Endodermal cell (in vitro differentiated cells): Measurements from ENCODE around the gene DPP4. TPM values are rescaled to one million over a fixed set of nuclear protein-coding genes. Genes with fewer than 3 reads are reported as not detected.

Experiments
- DNase-seq: peaks from one replicate; pipeline ENCODE4 v3.0.0-alpha.2; 2017
- H3K27ac ChIP-seq: 2 replicates; pipeline ENCODE4 v1.5.1; 2013; ENCODE audit warnings: mild to moderate bottlenecking, low read depth, low read length, moderate library complexity
- H3K27me3 ChIP-seq: 2 replicates; pipeline ENCODE4 v1.6.1; 2013; ENCODE audit warnings: mild to moderate bottlenecking, low read length, moderate library complexity; ENCODE audit not compliant: insufficient read depth, control insufficient read depth, poor library complexity, severe bottlenecking
- H3K36me3 ChIP-seq: 2 replicates; pipeline ENCODE4 v1.7.0; 2013; ENCODE audit warnings: mild to moderate bottlenecking, low read length, moderate library complexity; ENCODE audit not compliant: control insufficient read depth, insufficient read depth
- H3K4me1 ChIP-seq: one replicate; pipeline ENCODE4 v1.7.0; 2013; ENCODE audit warnings: low read length; ENCODE audit not compliant: control insufficient read depth, insufficient read depth
- H3K4me3 ChIP-seq: 2 replicates; pipeline ENCODE4 v1.5.1; 2013; ENCODE audit warnings: mild to moderate bottlenecking, low read length, moderate library complexity
- H3K9ac ChIP-seq: 2 replicates; pipeline ENCODE4 v1.6.1; 2013; ENCODE audit warnings: mild to moderate bottlenecking, low read length, moderate library complexity; ENCODE audit not compliant: poor library complexity, severe bottlenecking; ENCODE audit errors: extremely low read depth
- H3K9me3 ChIP-seq: 2 replicates; pipeline ENCODE4 v1.6.1; 2013; ENCODE audit warnings: mild to moderate bottlenecking, low read length, moderate library complexity; ENCODE audit not compliant: control insufficient read depth
- H3K27ac Mint-ChIP-seq: 2 replicates; pipeline ENCODE4 v1.8.0; 2020; ENCODE audit warnings: mixed read lengths
- H3K27me3 Mint-ChIP-seq: 2 replicates; pipeline ENCODE4 v1.8.0; 2021; ENCODE audit warnings: mild to moderate bottlenecking, mixed read lengths; ENCODE audit not compliant: insufficient read depth
- H3K36me3 Mint-ChIP-seq: 2 replicates; pipeline ENCODE4 v1.8.0; 2020; ENCODE audit warnings: low read depth, mixed read lengths
- H3K4me1 Mint-ChIP-seq: 2 replicates; pipeline ENCODE4 v1.8.0; 2020; ENCODE audit warnings: mixed read lengths
- H3K4me3 Mint-ChIP-seq: 2 replicates; pipeline ENCODE4 v1.8.0; 2020; ENCODE audit warnings: mild to moderate bottlenecking, moderate library complexity, mixed read lengths
- H3K9me3 Mint-ChIP-seq: 2 replicates; pipeline ENCODE4 v1.8.0; 2020; ENCODE audit warnings: mild to moderate bottlenecking, mixed read lengths
- CTCF ChIP-seq: fragments of 200-600 bp; sonication (generic); conservative IDR thresholded peaks from 2 replicates; pipeline ENCODE4 v1.5.0; 2021; ENCODE audit warnings: antibody characterized with exemption, mild to moderate bottlenecking
- WGBS, 2 experiments: methylation state at CpG; one replicate each; pipeline versions ENCODE4 v1.1.5 to v1.1.7; 2013; ENCODE audit warnings: missing lambda C conversion rate in 2 of 2, mixed read lengths in 1 of 2; ENCODE audit not compliant: insufficient coverage in 1 of 2, insufficient read length in 1 of 2; 5-methylcytosine and 5-hydroxymethylcytosine counted together
- long read RNA-seq, 4 experiments: library from polyadenylated mRNA in 2 of 4; library from RNA in 1 of 4; library from capped mRNA in 1 of 4; stranded (forward) in 3 of 4; unstranded in 1 of 4; transcript quantifications; one replicate each; pipeline ENCODE4 v2.0.0, GENCODE V29; 2020 to 2021; ENCODE audit warnings: inconsistent platforms in 1 of 4
- polyA plus RNA-seq, 2 experiments: library from polyadenylated mRNA; stranded (reverse); fragments of 50-300 nt; gene quantifications; one replicate each; pipeline ENCODE4 v1.2.3, GENCODE V29; 2013
- total RNA-seq, 2 donors: library from RNA; stranded (reverse); fragmentation: NEBNext Ultra II Directional in 1 of 2; extraction: Animal tissue kit (Norgen Biotek cat#: 25700) in 1 of 2; gene quantifications; 2 replicates in 1 of 2; 3 replicates in 1 of 2; pipeline ENCODE4 v1.2.1, GENCODE V29; 2021

Gene DPP4
- total RNA-seq, result 1 to 10 TPM in 1 of 2 donors, under 1 TPM in 1; 0.46 to 1.2 TPM
- polyA plus RNA-seq (2013, experiment 1 of 2), result 2.4 TPM
- polyA plus RNA-seq (2013, experiment 2 of 2), result 2.9 TPM
- long read RNA-seq, experiment 1, result 0 reads
- long read RNA-seq, experiment 2, partial matches to known transcripts, result 0 of 1 reads
- long read RNA-seq, experiment 2, other reads (novel, unspliced or antisense), result 0 of 1 reads
- long read RNA-seq, experiment 3, partial matches to known transcripts, result 1 of 5 reads
- long read RNA-seq, experiment 3, other reads (novel, unspliced or antisense), result 2 of 5 reads
- long read RNA-seq, experiment 4, partial matches to known transcripts, result 1 of 1 reads
- long read RNA-seq, experiment 4, other reads (novel, unspliced or antisense), result 0 of 1 reads

GRCh38 chr2:162073888-162074631 lies at the start of gene DPP4:
Gene DPP4, minus strand, starts transcription at chr2:162074215. Its CDS starts 234 bp downstream, at chr2:162073981.
- no peak for TF ChIP-seq CTCF
- Histone ChIP-seq H3K36me3 (no peaks in the 10 kb centered on the region), H3K27me3 (peaks cover 61% of the 10 kb centered on the region), H3K4me1 (peaks cover 9% of the 10 kb centered on the region), H3K4me3 (peak within 1 kb of the TSS; percentile 81), H3K9me3 (peaks cover 25% of the 10 kb centered on the region), H3K9ac (peak within 1 kb of the TSS; percentile 3), H3K27ac (no peak within 1 kb of the TSS)
- DNase-seq, result peak; percentile 83
- Mint-ChIP-seq H3K36me3 (no peaks in the 10 kb centered on the region), H3K4me1 (peaks cover 34% of the 10 kb centered on the region), H3K9me3 (peaks cover 25% of the 10 kb centered on the region), H3K27ac (peak within 1 kb of the TSS; percentile 82), H3K27me3 (peaks cover 85% of the 10 kb centered on the region), H3K4me3 (peak within 1 kb of the TSS; percentile 52)
- WGBS, 2 experiments, result 0 to 1% methylated on average over 14 to 71 of the region's 71 CpGs

- 90 to 91% methylated on average over 5 to 7 of the region's 7 CpGs for WGBS, 2 experiments
- Mint-ChIP-seq H3K27me3 (peaks cover 7% of the 10 kb centered on the region), H3K9me3 (peaks cover 16% of the 10 kb centered on the region), H3K4me1 (peaks cover 6% of the 10 kb centered on the region), H3K36me3 (peaks cover 5% of the 10 kb centered on the region), H3K27ac (no peak overlapping the region), H3K4me3 (no peak overlapping the region)
- Histone ChIP-seq H3K27me3 (no peaks in the 10 kb centered on the region), H3K4me3 (no peak overlapping the region), H3K36me3 (no peaks in the 10 kb centered on the region), H3K4me1 (no peaks in the 10 kb centered on the region), H3K9me3 (peaks cover 15% of the 10 kb centered on the region), H3K9ac (no peak overlapping the region), H3K27ac (no peak overlapping the region)
- no peak for DNase-seq
- TF ChIP-seq CTCF, result no peak
Observed at GRCh38 chr2:162118166-162119031, 44.4 kb upstream of the DPP4 start.

- Mint-ChIP-seq H3K36me3 (peaks cover 5% of the 10 kb centered on the region), H3K27me3 (peaks cover 7% of the 10 kb centered on the region), H3K4me1 (peaks cover 18% of the 10 kb centered on the region), H3K4me3 (no peak overlapping the region), H3K9me3 (peaks cover 16% of the 10 kb centered on the region), H3K27ac (no peak overlapping the region)
- peaks cover 15% of the 10 kb centered on the region for H3K9me3 ChIP-seq
- no peaks in the 10 kb centered on the region for H3K27me3 ChIP-seq
- no peaks in the 10 kb centered on the region for H3K36me3 ChIP-seq
- no peak for DNase-seq
- no peak overlapping the region for H3K4me3 ChIP-seq
- no peak for TF ChIP-seq CTCF
- no peak overlapping the region for H3K27ac ChIP-seq
- H3K4me1 ChIP-seq, result peaks cover 4% of the 10 kb centered on the region
- no peak overlapping the region for H3K9ac ChIP-seq
Observed at GRCh38 chr2:162116352-162116751, 42.3 kb upstream of the DPP4 start.
